Activated naive CD4-positive, alpha-beta T cell treated with Interleukin-2 at 50 U/mL for 16 hours (primary cell): Measurements from ENCODE around the gene CNPY2.
"Not testable (repeated sequence)": the region's sequence is repeated elsewhere in the genome, so short reads cannot be mapped to it uniquely, and the experiment has no call there.

Experiments used
- DNase-seq: peaks from one replicate; pipeline ENCODE4 v3.0.0-alpha.2; 2020

CNPY2 gene

DNA sequence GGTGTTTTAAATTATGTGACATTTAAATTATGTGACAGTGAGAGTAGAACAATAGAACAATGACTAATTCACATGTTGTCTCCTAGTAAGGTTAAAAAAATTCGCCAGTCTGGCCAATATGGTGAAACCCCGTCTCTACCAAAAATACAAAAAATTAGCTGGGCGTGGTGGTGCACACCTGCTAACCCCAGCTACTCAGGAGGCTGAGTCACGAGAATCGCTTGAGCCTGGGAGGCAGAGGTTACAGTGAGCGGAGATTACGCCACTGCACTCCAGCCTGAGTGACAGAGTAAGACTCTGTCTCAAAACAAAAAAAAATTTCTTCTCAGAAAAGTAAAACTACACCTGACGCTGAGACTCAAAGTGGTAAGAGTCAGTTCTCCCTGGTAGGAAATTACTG, 18.4 kb downstream of the CNPY2 start:
- DNase-seq: no peak

DNA sequence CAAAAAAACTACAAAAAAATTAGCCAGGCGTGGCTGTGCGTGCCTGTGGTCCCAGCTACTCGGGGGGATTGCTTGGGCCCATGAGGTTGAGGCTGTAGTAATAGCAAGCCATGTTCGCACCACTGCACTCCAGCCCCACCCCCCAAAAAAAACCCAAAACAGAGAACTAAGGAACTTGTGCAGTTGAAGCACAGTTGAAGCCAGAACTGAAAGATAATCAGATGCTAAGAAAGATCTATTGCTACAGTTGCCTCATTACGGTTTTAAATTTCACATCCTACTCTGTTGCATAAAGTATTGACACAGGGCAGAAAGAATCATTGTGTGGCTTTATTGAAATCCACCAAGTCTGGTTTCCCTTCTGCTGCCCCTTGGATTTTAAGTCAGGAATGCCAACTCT, 19.5 kb downstream of the CNPY2 start:
- DNase-seq: no peak

DNA sequence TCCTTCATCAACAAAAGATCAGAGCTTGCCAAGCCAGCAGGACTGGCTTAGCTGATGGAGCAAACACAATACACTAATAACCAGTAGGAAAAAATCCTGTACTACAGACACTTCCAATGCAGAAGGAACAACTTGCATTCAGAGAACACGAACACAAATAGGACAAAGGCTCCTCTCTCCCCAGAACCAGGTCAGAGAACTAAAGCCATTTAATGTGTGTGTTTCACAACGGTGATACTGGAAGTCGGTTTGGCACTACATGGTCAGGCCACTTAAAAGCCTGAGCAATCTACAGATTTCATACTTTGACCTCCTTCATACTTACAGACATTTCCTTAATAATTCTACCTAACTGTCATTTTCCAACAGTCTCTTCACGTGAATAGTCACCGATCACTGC, 22.0 kb downstream of the CNPY2 start:
- no peak for DNase-seq

DNA sequence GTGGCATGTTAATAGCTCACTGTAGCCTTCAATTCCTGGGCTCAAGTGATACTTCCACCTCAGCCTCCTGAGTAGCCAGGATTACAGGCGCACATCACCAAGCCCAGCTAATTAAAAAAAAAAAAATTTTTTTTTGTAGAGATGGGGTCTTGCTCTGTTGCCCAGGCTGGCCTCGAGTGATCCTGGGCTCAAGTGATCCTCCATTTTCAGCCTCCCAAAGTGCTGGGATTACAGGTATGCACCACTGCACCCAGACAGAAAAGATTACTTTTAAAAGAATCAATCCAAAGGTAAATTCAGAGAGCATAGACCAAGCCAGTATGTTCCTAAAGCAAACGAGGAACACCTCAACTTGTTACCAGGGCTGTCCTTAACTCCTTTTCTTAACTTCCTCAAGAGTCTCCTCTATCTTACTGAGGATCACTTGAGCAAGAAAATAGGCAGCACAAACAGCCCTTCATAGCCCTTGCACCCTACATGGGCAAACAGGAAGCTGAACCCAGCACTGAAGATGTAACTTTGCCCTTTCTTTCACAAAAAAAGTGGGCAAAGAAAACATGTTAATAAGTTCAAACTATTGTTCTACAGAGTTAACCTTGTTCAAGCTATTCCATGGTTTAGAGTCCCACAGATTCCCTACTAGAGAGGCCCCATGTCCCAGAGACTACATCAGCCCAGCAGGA, 26.9 kb downstream of the CNPY2 start:
- no peak for DNase-seq

DNA sequence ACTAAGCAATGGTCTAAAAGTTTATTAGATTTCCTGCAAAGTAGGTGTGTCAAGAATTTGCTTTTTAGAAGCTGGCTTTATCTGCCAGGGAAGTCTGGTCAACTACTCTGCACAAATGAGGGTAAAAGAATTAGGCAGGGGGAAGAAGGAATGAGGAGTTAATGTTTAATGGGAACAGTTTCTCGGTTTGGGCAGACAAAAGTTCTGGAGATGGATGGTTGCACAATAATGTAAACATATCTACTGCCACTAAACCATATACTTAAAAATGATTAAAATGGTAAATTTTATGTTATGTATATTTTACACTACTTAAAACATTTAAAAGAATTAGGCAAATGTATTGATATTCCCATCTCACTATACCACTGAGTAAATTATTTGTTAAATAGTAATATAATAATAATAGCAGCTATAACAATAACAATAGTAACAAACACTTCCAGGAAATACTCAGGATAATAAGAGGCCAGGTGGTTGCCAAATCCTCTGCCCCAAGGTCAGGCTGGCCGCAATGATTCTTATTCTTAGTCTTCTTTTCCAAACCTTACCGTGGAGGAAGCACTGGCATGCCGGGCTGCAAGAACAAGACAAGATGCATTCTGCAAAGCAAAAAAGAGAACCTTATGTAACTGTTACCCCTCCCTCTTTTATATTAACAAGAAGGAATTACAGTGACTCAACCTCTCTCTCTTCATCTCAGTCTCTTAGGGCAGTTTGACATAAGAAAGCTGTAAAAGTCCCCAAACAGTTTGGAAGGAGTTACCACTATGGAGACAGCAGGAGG, 29.6 kb downstream of the CNPY2 start:
- no peak for DNase-seq

DNA sequence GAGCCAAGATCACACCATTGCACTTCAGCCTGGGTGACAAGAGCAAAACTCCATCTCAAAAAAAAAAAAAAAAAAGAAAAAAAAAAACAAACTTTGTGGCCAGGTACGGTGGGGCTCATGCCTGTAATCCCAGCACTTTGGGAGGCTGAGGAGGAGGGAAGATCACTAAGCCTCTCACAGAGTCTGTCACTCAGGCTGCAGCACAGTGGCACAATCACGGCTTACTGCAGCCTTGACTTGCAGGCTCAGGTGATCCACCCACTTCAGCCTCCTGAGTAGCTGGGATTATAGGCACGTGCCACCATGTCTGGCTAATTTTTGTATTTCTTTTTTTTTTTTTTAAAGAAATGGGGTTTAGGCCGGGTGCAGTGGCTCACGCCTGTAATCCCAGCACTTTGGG, 31.5 kb downstream of the CNPY2 start:
- not testable (repeated sequence) for DNase-seq

DNA sequence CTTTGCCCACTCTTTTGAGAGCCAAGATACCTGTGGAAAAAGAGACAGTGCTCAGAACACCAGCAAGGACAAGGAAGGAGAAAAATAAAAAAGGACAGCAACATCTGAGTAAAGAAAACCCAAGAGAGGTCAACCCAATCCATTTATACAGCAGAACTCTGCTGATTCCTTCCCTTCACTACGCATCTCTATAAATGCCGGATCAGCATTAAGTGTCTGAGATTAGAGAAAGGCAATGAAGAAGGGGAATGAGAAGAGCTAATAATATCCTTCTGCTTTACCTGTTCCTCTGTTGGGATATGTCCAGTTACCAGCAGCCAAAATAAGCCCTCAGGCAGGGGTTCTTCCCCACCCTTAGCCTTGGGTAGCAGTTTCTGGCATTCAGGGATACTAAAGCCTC, 33.2 kb downstream of the CNPY2 start:
- DNase-seq: no peak

DNA sequence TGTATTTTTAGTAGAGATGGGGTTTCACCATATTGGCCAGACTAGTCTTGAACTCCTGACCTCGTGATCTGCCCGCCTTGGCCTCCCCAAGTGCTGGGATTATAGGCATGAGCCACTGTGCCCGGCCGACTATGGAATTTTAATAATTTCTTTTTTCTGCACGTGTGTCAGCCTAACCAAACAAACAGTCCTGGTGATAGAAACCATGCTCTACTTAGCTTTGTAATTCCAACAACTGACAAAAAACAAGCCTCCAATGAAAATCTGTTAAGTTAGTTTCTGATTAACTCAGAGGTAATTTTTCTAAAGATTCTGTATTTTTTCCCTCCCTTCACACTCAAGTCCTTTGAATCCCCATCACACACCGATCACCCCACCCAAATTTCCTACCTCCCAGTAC, 33.8 kb downstream of the CNPY2 start:
- no peak for DNase-seq

DNA sequence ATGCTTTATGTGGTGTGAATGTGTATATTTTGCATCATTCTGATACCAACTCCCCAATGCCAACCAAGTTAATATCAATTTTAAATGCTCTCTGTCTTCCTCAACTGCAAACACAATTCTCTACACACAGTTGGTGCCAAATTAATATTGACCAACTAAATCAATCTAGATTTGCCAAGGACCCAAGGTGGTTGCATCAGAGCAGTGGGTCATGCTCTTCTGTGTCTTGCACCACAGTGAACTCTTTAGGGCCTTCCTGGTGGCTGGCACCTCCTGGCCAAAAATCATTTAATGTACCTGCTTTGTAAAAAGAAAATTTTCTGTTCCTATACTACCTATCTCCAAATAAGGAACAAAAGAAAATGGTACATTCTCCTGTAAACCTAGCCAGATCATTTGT, 34.9 kb downstream of the CNPY2 start:
- DNase-seq: no peak

DNA sequence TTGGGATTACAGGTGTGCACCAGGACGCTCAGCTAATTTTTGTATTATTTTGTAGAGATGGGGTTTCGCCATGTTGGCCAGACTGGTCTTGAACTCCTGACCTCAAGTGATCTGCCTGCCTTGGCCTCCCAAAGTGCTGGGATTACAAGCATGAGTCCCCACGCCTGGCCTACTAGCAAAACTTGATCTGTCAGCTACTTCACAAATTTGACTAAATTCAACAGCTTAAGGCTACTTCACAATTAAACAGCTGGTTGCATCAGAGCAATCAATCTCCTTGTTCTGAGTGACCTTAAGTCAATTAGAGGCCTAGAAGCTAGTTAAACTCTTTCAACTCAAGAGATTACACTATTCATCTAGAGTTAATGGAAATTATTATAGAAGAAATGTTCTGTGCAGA, 36.9 kb downstream of the CNPY2 start:
- DNase-seq: no peak

DNA sequence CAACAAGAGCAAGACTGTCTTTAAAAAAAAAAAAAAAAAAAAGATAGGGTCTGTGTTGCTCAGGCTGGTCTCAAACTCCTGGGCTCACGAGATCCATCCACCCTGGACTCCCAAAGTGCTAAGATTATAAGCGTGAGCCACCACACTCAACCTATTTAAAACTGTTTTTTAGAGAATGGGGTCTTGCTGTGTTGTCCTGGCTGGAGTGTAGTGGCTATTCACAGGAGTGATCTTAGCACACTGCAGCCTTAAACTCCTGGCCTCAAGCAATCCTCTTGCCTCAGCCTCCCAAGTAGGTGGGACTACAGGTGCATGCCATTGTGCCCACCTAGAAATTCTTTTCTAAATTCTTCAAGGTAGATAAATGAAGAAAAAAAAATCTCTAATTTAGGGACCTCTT, 41.5 kb downstream of the CNPY2 start:
- DNase-seq: no peak

DNA sequence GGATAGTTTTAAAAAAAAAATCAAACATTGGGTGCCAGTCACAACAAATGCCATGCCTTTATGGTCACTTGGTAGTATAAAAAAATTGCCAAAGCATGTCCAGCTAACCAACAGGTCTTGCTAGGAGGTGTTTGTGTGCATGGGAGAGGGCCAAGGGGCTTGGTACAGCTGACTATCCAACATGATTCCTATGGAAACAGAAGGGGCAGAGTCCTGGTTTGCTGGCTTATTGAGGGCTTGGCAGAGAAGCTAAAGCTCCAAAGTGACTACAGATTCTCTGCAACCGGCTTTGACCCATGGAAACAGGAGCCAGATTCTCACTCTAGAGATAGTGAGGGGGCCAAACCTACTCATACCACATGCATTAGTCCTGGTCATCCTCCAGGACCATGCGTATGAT, 43.3 kb downstream of the CNPY2 start:
- not testable (repeated sequence) for DNase-seq

DNA sequence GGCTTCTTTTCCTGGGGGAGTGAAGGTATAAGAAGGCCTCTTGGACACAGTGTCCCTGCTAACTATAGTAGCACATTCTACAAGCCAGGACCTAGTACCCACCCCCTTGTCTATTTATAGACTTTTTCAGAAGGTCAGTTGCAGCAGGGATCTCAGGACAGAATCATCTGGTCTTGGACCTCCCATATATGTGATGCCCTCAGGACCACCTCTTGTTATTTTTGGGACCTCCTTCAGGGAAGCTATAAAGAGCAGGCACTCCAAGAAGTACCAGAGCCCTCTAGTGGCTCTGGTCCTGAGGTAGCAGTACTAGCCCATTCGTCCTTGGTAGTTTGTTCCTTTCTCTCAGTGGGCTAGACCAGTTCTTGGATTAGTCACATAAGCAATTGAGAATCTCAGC, 44.8 kb downstream of the CNPY2 start:
- DNase-seq: no peak

DNA sequence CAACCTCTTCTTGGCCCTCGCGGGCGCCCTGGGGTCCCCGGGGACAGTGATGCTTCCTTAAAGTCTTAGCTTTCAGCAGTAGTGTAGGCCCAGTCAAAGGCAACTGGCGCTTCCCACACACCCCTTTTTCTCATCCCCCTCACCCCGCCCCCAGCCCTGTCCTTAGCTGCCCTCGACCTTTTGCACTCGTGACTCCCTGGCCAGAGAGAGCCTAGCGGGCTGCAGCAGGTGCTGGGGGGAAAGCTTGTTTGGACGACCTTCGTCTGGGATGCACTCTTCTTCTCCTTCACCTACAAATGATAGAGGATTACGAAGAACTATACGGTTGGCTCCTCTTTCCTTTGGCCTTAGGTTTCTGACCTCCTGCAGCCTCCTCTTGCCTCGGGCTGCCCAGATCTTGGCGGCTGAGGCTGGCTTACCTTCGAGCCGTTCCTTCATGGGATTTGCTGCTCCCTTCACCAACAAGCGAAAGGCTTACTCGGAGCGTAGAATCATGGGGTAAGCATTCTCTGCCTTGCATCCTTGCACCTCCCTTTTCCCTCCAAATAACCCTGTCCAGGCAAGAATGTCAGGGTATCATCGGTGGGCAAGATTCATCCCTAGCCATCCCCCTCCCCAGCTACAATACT, 48.2 kb downstream of the CNPY2 start:
- DNase-seq: no peak

DNA sequence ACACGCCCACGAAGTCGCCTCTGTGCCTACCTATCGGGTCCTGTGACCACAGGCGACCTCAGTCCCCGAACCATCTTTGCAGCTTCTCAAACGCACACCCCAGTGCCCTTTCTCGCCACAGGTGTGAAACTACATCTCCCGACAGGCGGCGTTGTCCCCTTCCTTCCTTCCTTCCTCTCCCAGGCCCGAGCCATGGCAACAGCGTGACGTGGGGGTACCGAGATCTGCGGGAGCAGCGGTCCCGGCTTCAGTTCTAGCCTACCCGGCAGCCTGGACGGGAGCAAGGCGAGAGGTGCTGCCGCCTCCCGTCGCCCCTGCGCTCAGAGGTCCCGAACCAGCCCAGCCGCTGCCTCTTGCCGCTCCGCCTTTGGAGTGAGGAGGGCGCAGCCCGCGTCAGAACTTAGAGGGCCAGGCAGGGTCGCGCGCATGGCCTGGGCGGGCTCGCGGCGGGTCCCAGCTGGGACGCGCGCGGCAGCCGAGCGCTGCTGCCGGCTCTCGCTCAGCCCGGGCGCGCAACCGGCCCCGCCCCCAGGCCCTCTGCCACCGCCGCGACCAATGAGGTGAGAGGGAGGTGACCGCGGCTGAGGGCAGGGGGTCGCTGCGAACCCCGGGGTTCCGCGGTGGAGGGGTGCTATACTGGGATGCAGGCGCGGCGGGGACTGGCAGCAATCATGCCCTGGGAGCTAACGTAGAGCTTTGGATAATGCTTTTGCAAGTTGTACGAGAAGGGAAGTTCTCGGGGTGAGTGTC, 48.9 kb downstream of the CNPY2 start, which contains the start of gene COQ10A:
Gene COQ10A, plus strand, starts transcription at position 250 of the 750 bp plus-strand sequence. Its CDS starts 177 bp downstream, at position 427.
- peak; percentile 88 for DNase-seq

DNA sequence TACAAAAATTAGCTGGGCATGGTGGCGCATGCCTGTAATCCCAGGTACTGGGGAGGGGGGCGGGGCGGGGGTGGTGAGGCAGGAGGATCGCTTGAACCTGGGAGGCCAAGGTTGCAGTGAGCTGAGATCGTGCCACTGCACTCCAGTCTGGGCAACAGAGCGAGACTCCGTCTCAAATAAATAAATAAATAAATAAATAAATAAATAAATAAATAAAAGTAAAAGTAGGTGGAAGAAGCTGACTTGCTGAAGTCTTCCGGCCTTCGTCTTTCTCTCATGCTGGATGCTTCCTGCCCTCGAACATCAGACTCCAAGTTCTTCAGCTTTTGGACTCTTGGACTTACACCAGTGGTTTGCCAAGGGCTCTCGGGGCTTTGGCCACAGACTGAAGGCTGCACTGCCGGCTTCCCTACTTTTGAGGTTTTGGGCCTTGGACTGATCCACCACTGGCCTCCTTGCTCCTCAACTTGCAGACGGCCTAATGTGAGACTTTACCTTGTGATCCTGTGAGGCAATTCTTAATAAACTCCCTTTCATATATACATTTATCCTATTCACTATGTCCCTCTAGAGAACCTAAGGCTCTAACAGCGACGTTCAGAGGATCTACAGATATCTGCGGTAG, 49.6 kb downstream of the CNPY2 start:
- not testable (repeated sequence) for DNase-seq

DNA sequence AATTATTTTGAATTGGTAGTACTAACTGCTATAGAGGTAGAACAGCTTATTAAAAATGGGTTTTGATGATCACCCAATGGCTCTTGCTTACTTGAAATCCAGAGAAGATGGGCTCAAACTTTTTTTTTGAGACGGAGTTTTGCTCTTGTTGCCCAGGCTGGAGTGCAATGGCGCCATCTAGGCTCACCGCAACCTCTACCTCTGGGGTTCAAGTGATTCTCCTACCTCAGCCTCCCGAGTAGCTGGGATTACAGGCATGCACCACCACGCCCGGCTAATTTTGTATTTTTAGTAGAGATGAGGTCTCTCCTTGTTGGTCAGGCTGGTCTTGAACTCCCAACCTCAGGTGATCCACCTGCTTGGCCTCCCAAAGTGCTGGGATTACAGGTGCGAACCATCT, 52.8 kb downstream of the CNPY2 start:
- not testable (repeated sequence) for DNase-seq

DNA sequence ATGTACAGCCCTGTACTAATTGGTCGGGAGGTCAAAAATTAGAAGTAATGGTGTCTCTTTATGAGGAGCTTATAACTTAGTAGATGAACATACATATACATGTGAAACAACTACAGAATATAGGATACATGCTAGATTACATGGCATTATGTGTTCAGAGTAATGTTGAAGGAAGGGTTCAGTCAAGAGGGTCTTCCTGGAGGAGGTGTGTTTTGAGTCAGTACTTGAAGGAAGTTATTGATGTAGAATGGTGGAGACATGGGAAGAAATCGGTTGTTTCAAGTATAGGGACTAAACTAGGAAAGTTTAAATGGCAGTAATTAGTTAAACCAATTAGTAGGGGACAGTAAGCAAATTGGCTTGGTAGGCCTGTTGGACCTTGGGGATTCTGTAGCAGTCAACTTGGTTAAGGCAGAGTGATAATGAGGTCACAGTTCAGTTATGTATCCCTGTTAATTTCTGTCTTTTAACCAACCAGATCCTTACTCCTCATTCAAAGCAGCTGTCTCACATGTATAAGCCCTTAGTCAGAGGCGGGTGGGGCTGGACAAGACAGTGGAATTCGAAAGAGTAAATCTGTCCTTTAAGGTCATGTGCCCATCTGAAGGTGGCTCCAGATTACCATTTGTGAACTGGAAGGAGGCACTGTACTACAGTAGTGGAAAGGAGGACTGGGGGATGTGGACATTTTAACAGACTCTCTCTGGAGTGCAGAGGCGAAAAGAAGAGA, 54.1 kb downstream of the CNPY2 start:
- no peak for DNase-seq

DNA sequence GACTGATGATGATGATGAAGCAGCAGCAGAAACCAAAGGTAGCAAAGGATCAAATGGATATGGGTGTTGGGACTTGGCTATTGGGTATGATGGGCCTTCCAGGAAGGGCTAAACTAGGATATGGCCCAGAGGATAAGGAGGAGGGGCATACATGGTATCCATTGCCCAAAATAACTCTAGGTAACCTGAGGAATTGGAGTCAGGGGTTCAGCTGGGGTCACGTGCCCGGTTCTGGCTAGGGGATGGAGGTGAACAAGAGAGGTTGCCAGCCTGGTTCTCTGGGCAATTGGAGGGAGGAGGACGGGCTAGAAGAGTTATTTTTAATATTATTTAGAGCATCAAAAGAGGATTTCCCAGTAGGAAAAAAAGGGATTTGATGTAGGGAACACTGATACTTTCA, 54.9 kb downstream of the CNPY2 start:
- no peak for DNase-seq

DNA sequence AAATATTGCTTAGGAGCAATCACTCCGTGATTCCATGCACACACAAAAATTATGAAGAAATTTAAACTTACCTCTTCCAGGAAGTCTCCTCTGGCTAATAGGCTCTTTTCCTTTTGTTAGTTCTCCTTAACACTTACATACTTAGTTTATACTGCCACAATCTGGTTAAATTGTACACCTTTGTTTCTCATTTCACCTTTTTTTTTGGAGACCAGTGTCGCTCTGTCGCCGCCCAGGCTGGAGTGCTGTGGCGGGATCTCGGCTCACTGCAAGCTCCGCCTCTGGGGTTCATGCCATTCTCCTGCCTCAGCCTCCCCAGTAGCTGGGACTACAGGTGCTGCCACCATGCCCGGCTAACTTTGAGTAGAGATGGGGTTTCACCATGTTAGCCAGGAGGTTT, 55.4 kb downstream of the CNPY2 start:
- no peak for DNase-seq
